Endothelial cell of umbilical vein (primary cell): Measurements from ENCODE around the gene PLPP7.

ENCODE experiments used
- CTCF ChIP-seq, 2 donors: IDR thresholded peaks; 1 replicate in 1 of 2; 2 replicates in 1 of 2; pipeline ENCODE4 v1.5.1; 2011; ENCODE audit warnings: low read length in 2 of 2, mild to moderate bottlenecking in 2 of 2, moderate library complexity in 2 of 2, control low read depth in 1 of 2, inconsistent platforms in 1 of 2, low read depth in 1 of 2; ENCODE audit not compliant: insufficient read depth in 1 of 2; ENCODE audit errors: extremely low read depth in 1 of 2
- EZH2 ChIP-seq: IDR thresholded peaks from 2 replicates; pipeline ENCODE4 v1.6.1; 2012; ENCODE audit warnings: borderline replicate concordance, low read depth, mild to moderate bottlenecking, moderate library complexity, low read length, inconsistent platforms; ENCODE audit not compliant: severe bottlenecking
- FOS ChIP-seq: IDR thresholded peaks from 2 replicates; pipeline ENCODE4 v1.6.1; 2011; ENCODE audit warnings: mild to moderate bottlenecking, low read length, moderate library complexity, borderline replicate concordance; ENCODE audit not compliant: insufficient read depth
- GATA2 ChIP-seq: IDR thresholded peaks from 2 replicates; pipeline ENCODE4 v1.7.0; 2011; ENCODE audit warnings: low read depth, mild to moderate bottlenecking, moderate library complexity, mixed read lengths, low read length; ENCODE audit not compliant: insufficient read length, insufficient read depth
- JUN ChIP-seq: IDR thresholded peaks from 2 replicates; pipeline ENCODE4 v1.6.1; 2011; ENCODE audit warnings: borderline replicate concordance, low read depth; ENCODE audit not compliant: insufficient read length, insufficient read depth
- MAX ChIP-seq: IDR thresholded peaks from 2 replicates; pipeline ENCODE4 v1.6.1; 2011; ENCODE audit not compliant: insufficient read depth, insufficient read length
- MYC ChIP-seq: IDR thresholded peaks from one replicate; pipeline ENCODE4 v1.6.1; 2011; ENCODE audit warnings: mild to moderate bottlenecking, low read depth, low read length
- POLR2A ChIP-seq: IDR thresholded peaks from 2 replicates; pipeline ENCODE4 v1.6.1; 2012; ENCODE audit warnings: low read depth, mild to moderate bottlenecking, control low read depth, low read length
- POLR2AphosphoS5 ChIP-seq: IDR thresholded peaks from 2 replicates; pipeline ENCODE4 v1.6.1; 2012; ENCODE audit warnings: low read depth, mild to moderate bottlenecking, control low read depth, low read length, moderate library complexity; ENCODE audit not compliant: insufficient read depth

DNA sequence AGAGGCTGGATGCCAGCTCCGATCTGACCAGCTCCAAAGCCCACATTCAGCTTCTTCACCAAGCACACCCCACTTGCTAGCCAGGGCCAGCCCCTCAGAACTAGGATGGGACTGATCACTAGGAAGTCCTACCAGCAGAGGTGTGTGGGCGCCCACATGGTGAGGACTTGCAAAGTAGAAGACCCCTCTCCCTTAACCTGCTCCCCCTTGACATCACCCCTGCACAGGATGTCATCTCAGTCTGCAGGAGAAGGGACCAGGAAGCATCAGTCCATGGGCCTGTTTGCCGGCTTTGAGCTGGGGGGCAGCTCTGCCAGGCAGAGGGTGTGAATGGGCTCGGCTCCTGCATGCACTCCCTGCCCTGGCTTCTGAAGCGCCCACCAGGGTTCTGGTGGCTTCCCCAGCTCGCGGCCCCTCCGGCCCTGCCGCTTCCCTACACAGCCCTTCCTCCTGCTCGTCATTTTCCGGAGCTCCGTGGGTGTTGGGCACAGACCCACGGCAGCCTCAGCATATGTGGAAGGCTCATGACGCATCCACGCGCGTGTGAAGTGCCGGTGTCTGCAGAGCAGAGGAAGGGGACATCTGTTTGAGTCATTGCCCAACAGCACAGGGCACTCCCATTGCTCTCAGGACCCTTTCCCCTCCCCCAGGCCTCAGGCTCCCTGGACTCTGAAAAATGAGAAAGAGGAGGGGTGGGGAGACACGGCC, 9.5 kb upstream of the PLPP7 start:
- TF ChIP-seq CTCF (IDR thresholded peaks at IDR 0.05; ENCODE audit: extremely low read depth in 1 of 2, insufficient read depth in 1 of 2, low read depth in 1 of 2, low read length in 2 of 2) = no peak
- TF ChIP-seq POLR2A = no peak
- TF ChIP-seq JUN = no peak
- no peak for TF ChIP-seq POLR2AphosphoS5
- TF ChIP-seq MYC = no peak
- no peak for TF ChIP-seq MAX
- TF ChIP-seq GATA2 = no peak
- TF ChIP-seq EZH2 = no peak
- TF ChIP-seq FOS = no peak
